Neural cell (in vitro differentiated cells): ENCODE data around the gene DNAJC15.

ENCODE experiments used
- CTCF ChIP-seq: fragments of 450-650 bp; IDR thresholded peaks from 2 replicates; pipeline ENCODE4 v1.5.1; 2014; ENCODE audit warnings: antibody characterized with exemption, mild to moderate bottlenecking, moderate library complexity; ENCODE audit not compliant: poor library complexity, severe bottlenecking
- EP300 ChIP-seq: fragments of 450-650 bp; conservative IDR thresholded peaks from 2 replicates; pipeline ENCODE4 v1.6.1; 2014; ENCODE audit warnings: antibody characterized with exemption, mild to moderate bottlenecking, moderate library complexity; ENCODE audit not compliant: poor library complexity, severe bottlenecking
- EZH2 ChIP-seq: fragments of 200-600, 300-800 bp; shearing (Covaris generic), sonication (generic); IDR thresholded peaks from 2 replicates; pipeline ENCODE4 v1.6.1; 2014; ENCODE audit warnings: antibody characterized with exemption, low read length, borderline replicate concordance, mild to moderate bottlenecking; ENCODE audit not compliant: insufficient read depth, poor library complexity, severe bottlenecking
- POLR2AphosphoS5 ChIP-seq: IDR thresholded peaks from 2 replicates; pipeline ENCODE4 v1.6.1; 2012
- RAD21 ChIP-seq: fragments of 450-650 bp; conservative IDR thresholded peaks from 2 replicates; pipeline ENCODE4 v1.6.1; 2014; ENCODE audit warnings: antibody characterized with exemption, mild to moderate bottlenecking, moderate library complexity
- REST ChIP-seq: IDR thresholded peaks from 2 replicates; pipeline ENCODE4 v1.6.1; 2012; ENCODE audit warnings: borderline replicate concordance
- SMC3 ChIP-seq: fragments of 450-650 bp; conservative IDR thresholded peaks from 2 replicates; pipeline ENCODE4 v1.6.1; 2014; ENCODE audit warnings: antibody characterized with exemption, mild to moderate bottlenecking, moderate library complexity; ENCODE audit not compliant: poor library complexity
- TAF1 ChIP-seq: IDR thresholded peaks from 2 replicates; pipeline ENCODE4 v1.6.1; 2012; ENCODE audit warnings: low read depth

GRCh38 chr13:43132257-43132656 is 108.9 kb downstream of the DNAJC15 start:
- no peak for TF ChIP-seq TAF1
- TF ChIP-seq CTCF: peak; percentile 62
- no peak for TF ChIP-seq REST
- TF ChIP-seq SMC3: peak; percentile 73
- no peak for TF ChIP-seq EZH2
- TF ChIP-seq POLR2AphosphoS5: no peak
- no peak for TF ChIP-seq EP300
- peak; percentile 72 for TF ChIP-seq RAD21
